Nucleus accumbens (tissue), 56 donors: Measurements from ENCODE around the gene ZMYND8.
"Not testable (repeated sequence)": the region's sequence is repeated elsewhere in the genome, so short reads cannot be mapped to it uniquely, and the experiment has no call there.

Experiments
- DNase-seq, 56 donors: peaks; one replicate each; lab custom pipeline; 2025; lab: John Stamatoyannopoulos, UW

The ZMYND8 gene

GRCh38 chr20:47256668-47257236 is 99.7 kb downstream of the ZMYND8 start:
- DNase-seq = no peak

DNA sequence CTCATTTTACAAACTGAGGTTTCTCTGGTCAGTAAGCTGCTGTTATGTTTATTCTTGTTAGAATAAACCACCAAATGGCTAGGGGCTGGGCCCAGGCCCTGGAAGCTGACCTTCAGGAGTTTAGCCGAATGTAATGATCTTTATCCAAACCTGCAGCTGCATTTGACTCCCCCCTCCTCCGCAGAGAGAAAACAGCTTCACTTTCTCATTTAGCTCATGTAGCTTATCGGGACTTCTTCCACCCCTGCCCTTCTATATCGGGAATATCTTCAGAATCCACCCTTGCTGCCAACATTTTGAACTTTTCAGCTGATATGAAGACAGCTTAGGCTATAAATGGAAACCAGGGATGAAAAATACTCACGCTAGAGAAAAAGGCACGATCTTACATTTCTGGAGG is 102.6 kb downstream of the ZMYND8 start:
- DNase-seq = peak in 8 of 56 donors; percentile 14 to 54 (median 24)

DNA sequence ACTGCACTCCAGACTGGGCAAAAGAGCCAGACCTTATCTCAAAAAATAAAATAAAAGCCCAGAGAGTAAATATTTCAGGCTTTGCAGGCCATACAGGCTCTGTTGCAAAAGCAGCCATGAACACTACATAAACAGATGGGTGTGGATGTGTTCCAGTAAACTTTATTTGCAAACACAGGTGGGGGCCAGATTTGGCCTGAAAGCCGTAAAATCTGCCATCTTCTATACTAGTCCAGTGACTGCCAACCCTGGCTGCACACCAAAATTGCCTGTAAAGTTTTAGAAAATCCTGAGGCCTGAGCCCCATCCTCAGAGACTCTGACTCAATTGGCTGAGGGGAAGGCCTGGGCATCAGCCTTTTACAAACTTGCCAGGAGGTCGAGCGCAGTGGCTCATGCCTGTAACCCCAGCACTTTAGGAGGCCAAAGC is 103.6 kb downstream of the ZMYND8 start:
- DNase-seq = no peak

DNA sequence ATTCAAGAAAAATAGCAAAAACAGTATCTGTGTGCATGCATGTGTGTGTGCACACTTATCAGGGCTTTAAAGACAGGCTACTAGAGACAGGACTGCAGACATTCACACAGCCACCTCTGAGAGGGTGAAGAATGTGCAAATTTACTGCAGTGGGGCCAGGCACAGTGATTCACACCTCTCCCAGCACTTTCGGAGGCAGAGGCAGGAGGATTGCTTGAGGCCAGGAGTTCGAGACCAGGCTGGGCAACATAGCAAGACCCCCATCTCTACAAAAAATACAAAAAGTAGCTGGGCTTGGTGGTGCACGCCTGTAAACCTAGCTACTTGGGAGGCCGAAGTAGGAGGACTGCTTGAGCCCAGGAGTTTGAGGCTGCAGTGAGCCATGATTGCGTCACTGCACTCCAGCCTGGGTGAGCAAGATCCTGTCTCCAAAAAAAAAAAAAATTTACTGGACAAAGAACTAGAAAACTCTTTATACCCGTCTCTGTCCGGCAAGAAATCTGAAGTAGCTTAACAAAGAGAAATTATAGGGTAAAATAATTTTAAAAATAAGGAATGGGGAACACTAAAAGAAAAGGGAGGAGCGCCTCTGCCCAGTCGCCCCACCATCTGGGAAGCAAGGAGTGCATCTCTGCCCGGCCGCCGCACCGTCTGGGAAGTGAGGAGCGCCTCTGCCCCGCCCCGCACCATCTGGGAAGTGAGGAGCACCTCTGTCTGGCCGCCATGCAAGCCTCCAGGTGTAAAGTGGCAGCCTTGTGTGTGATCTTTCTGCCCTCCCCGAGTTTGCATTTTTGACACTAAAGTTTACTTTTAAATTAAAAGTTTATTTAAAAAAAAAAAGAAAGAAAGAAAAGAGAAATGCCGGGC is 105.1 kb downstream of the ZMYND8 start:
- no peak for DNase-seq

GRCh38 chr20:47250360-47250759 is 106.1 kb downstream of the ZMYND8 start:
- DNase-seq = no peak

GRCh38 chr20:47249913-47250312 is 106.6 kb downstream of the ZMYND8 start:
- DNase-seq = no peak

GRCh38 chr20:47248448-47248966 is 108.0 kb downstream of the ZMYND8 start:
- DNase-seq = no peak

DNA sequence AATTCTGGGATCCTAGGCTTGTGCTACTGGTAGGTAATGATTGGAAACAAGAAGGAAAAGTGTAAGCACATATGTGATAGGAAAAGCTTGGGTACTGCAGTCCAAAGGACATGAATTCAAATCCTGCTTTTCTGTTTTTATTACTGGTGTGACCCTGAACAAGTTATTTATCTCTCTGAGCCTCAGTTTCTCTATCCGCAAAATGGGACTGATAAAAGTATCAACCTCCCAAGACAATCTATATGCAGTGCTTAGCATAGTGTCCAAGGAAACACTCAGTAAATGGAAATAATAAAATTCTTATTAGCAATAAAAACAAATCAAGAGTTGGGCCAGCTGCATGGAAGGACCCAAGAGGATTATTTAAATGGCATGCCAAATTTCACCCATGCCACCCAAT is 108.5 kb downstream of the ZMYND8 start:
- DNase-seq = no peak

DNA sequence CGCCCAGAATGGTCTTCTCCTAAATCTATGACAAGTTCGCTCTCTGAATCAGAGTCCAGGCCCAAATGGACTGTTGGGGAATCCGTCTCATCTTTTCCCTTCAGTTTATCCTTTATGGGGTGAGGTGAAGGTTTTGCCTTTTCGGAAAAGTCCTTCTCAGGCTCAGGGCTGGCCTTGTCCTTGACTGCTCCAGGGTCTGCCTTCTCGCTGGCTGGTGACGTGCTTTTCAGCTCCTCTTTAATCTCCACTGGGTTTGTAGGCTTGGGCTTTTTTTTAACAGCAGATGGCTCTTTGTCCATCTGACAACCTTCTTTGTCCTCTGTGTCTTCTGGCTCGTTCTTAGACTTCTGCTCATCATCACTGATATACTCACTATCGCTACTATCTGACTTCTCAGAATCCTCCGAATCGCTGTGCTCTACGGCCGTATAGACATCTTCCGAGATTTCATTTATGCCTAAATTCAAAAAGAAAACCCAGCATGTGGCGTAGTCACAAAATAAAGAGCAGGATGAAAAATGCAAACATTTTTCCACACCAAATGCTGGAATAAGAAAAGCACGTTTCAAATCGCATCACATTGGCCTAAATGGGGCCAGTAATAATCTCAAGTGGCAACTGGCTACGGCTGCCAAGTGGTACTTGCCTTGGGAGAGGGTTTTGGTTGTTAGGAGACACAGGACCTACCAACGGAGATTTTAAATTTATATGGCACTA is 110.3 kb downstream of the ZMYND8 start:
- DNase-seq = no peak

DNA sequence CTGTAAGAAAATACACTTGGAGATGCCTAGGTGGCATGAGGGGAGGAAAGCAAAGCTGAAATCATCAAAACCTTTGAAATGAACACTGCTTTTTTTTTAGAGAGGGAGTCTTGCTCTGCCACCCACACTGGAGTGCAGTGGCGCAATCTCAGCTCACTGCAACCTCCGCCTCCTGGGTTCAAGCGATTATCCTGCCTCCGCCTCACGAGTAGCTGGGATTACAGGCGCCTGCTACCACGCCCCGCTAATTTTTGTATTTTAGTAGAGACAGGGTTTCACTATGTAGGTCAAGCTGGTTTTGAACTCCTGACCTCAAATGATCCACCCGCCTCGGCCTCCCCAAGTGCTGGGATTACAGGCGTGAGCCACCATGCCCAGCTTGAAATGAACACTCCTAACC is 111.3 kb downstream of the ZMYND8 start:
- DNase-seq = peak in 1 of 56 donors; percentile 9

GRCh38 chr20:47244451-47244850 is 112.0 kb downstream of the ZMYND8 start:
- no peak for DNase-seq

- no peak for DNase-seq
Measured at GRCh38 chr20:47243532-47244305, 112.8 kb downstream of the ZMYND8 start.

DNA sequence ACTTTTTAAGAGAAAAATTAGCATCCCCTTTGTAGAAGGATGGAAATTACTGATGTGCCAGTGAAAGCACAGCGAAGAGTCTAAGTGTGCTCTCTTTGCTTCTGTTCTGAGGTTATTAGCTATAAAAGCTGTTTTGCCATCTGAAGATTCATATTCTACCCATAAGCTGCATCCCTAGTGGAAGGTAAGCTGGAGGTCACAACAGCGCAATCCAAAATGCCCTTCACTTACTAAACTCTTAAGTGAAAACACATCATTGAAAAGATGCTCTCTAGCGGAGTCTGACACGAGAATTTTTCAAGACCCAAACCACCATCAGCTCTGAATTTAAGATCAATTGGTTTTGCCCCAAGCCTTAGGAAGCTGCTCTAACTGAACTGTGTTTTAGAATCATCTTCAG is 113.5 kb downstream of the ZMYND8 start:
- no peak for DNase-seq

DNA sequence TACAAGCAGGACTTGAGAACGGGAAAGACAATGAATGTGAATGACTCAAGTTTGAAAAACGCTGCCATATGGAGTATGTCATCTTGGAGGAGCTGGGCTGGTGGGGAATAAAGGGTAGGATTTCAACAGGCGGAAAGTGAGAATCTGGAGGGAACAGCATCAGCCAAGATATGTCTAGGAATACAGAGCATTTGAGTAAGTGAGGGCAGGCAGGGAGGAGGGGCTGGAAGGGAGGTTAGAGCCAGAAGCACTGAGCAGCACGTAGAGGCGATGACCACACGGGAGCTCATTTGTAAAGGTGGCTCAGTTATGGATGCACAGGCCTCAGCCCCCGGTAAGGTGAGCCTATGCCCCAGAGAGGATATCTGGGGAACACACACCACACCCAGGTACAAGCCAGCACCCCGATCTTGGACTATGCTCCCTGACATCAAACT is 115.1 kb downstream of the ZMYND8 start:
- DNase-seq = no peak

- not testable (repeated sequence) for DNase-seq
Measured at GRCh38 chr20:47240096-47240495, 116.4 kb downstream of the ZMYND8 start.

DNA sequence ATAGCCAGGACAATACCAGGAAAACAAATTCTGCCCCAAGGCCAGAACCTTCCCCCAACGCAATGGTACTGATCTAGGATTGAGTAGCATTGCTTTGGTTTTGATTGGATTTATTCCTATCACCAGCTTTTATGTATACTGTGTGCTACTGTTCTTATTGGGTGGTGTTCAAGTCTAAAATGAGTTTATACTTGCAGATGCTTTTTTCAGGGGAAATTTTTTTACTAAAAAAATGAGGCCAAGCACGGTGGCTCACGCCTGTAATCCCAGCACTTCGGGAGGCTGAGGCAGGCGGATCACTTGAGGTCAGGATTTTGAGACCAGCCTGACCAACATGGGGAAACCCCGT is 116.8 kb downstream of the ZMYND8 start:
- DNase-seq = no peak

DNA sequence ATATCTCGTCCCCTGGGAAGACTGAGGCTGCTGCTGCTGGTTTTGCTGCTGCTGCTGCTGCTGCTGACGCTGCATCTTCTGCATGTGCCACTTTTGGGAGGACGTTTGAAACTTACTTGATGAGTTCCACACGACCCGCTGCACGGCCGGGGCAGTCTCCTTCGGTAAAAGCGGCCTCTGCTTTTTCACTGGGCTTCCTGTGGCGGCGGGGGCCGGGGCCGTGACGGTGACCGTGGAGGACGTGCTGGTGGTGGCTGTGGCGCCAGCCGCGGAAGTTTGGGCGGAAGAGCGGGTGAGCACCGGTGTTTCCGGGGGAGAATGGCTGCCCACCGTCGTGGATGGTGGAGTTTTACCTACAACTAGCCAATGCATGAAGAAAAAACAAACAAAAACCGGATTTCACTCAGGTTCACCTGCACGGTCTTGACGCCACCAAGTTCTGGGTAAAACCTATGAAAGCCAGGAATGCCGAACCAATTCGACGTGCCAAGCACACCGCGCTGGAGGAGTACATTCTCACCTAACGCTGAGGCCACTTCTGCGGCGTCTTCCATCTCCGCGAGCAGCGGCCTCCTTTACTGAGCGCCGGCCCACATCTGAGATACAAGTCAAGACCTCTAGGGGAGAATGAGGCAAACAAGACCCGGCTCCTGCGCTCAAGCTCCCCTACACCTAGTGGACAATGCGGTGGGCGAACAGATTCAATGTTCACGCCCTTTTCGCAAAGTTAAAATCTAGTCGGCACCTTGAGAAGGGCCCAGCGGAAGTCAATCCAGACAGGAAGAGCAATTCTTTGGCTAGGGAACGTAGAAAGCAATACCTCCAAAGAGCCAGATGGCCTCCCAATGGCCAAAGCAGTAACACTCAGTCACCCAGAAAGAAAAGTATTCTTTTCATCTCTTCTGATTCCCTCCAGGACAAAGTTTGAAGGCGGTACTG is 117.5 kb downstream of the ZMYND8 start:
- DNase-seq = no peak

GRCh38 chr20:47237715-47238114 is 118.8 kb downstream of the ZMYND8 start:
- peak in 28 of 56 donors; percentile 4 to 78 (median 32) for DNase-seq

DNA sequence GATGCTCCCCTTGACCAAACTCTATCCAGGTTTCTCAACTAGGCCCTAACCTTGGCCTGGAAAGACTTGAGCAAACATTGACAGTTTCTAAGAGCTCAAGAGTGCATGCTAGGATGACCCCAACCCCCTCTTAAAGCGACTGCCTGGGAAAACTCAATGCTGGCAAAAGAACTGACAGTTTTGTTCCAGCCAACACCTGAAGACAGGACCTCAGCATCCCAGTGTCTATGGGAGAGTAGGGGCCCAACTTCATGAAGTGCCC is 119.9 kb downstream of the ZMYND8 start:
- DNase-seq = no peak
